ENCODE results near the gene RFTN1. TPM values are rescaled to one million over a fixed set of nuclear protein-coding genes. Genes with fewer than 3 reads are reported as not detected.

Gene RFTN1
- total and polyA plus RNA-seq, 10 of the 15 experiments (the other 5 are each of a cell fraction or from before 2014, with no cell fraction given), result 20.6 to 213 (median 147) TPM

GRCh38 chr3:16382845-16383244 lies 130.7 kb downstream of the RFTN1 start:
- FAIRE-seq, result peak; percentile 75
- RAD21 ChIA-PET (ENCODE audit: unreplicated experiment), result interaction anchor here (1.0 to 1.8 kb wide), 2 partner anchors 46 to 133 kb away, joined by 4 to 5 read pairs; no protein-coding TSS in a partner anchor
- CTCF ChIA-PET, result interaction anchor here (0.9 to 1.4 kb wide), 4 partner anchors 13 to 99 kb away, joined by 3 to 4 read pairs (median 3); no protein-coding TSS in a partner anchor
- TF ChIP-seq RAD21 (IDR thresholded peaks at IDR 0.05; ENCODE audit: insufficient read depth, low read depth, low read length), result 0 out of 2 replicates have a peak, but pooled peaks have one; percentile 5
- TF ChIP-seq, protein P1, sequence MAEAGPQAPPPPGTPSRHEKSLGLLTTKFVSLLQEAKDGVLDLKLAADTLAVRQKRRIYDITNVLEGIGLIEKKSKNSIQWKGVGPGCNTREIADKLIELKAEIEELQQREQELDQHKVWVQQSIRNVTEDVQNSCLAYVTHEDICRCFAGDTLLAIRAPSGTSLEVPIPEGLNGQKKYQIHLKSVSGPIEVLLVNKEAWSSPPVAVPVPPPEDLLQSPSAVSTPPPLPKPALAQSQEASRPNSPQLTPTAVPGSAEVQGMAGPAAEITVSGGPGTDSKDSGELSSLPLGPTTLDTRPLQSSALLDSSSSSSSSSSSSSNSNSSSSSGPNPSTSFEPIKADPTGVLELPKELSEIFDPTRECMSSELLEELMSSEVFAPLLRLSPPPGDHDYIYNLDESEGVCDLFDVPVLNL (IDR thresholded peaks at IDR 0.05; ENCODE audit: low read depth, low read length), result no peak
- TF ChIP-seq USF1 (IDR thresholded peaks at IDR 0.05; ENCODE audit: borderline replicate concordance, extremely low read length, insufficient read depth, low read depth, low read length), result no peak
- no peak for TF ChIP-seq ZBED1 (IDR thresholded peaks at IDR 0.05; ENCODE audit: borderline replicate concordance)
- peak; percentile 55 for TF ChIP-seq JUNB (IDR thresholded peaks at IDR 0.05)
- TF ChIP-seq CREB1 (IDR thresholded peaks at IDR 0.05; ENCODE audit: low read depth), result no peak
- TF ChIP-seq IKZF2 (IDR thresholded peaks at IDR 0.05), result 0 out of 4 replicates have a peak, but pooled peaks of 1 of the 2 experiments have one; percentile 19
- TF ChIP-seq IKZF1 (conservative IDR thresholded peaks at IDR 0.05), result 0 out of 2 replicates have a peak, but pooled peaks have one; percentile 28
- TF ChIP-seq EGR1 (IDR thresholded peaks at IDR 0.05; ENCODE audit: borderline replicate concordance in 1 of 2, low read depth in 2 of 2, low read length in 2 of 2), result peak in 1 of 2 experiments; percentile 68; a peak in 1 of 3 replicates
- TF ChIP-seq CBFB (IDR thresholded peaks at IDR 0.05; ENCODE audit: low read depth), result 0 out of 2 replicates have a peak, but pooled peaks have one; percentile 60
- TF ChIP-seq FOS (IDR thresholded peaks at IDR 0.05; ENCODE audit: borderline replicate concordance, extremely low read depth, insufficient read length), result no peak
- TF ChIP-seq FOXM1 (IDR thresholded peaks at IDR 0.05; ENCODE audit: low read depth, low read length), result 0 out of 2 replicates have a peak, but pooled peaks have one; percentile 21
- peak; percentile 24; the same call in 1 of the 2 replicates for TF ChIP-seq MTA3 (IDR thresholded peaks at IDR 0.05; ENCODE audit: borderline replicate concordance, low read length)
- TF ChIP-seq NFIC (IDR thresholded peaks at IDR 0.05; ENCODE audit: low read depth, low read length), result peak; percentile 54
- no peak for TF ChIP-seq POLR2AphosphoS2 (IDR thresholded peaks at IDR 0.05; ENCODE audit: low read depth, low read length)
- TF ChIP-seq, protein P2, sequence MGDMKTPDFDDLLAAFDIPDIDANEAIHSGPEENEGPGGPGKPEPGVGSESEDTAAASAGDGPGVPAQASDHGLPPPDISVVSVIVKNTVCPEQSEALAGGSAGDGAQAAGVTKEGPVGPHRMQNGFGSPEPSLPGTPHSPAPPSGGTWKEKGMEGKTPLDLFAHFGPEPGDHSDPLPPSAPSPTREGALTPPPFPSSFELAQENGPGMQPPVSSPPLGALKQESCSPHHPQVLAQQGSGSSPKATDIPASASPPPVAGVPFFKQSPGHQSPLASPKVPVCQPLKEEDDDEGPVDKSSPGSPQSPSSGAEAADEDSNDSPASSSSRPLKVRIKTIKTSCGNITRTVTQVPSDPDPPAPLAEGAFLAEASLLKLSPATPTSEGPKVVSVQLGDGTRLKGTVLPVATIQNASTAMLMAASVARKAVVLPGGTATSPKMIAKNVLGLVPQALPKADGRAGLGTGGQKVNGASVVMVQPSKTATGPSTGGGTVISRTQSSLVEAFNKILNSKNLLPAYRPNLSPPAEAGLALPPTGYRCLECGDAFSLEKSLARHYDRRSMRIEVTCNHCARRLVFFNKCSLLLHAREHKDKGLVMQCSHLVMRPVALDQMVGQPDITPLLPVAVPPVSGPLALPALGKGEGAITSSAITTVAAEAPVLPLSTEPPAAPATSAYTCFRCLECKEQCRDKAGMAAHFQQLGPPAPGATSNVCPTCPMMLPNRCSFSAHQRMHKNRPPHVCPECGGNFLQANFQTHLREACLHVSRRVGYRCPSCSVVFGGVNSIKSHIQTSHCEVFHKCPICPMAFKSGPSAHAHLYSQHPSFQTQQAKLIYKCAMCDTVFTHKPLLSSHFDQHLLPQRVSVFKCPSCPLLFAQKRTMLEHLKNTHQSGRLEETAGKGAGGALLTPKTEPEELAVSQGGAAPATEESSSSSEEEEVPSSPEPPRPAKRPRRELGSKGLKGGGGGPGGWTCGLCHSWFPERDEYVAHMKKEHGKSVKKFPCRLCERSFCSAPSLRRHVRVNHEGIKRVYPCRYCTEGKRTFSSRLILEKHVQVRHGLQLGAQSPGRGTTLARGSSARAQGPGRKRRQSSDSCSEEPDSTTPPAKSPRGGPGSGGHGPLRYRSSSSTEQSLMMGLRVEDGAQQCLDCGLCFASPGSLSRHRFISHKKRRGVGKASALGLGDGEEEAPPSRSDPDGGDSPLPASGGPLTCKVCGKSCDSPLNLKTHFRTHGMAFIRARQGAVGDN (IDR thresholded peaks at IDR 0.05), result 0 out of 2 replicates have a peak, but pooled peaks have one; percentile 68
- 0 out of 2 replicates have a peak, but pooled peaks have one; percentile 25 for TF ChIP-seq CHD2 (IDR thresholded peaks at IDR 0.05; ENCODE audit: borderline replicate concordance, low read depth, low read length)
- TF ChIP-seq STAT3 (IDR thresholded peaks at IDR 0.05; ENCODE audit: low read depth, low read length), result no peak
- peak; percentile 68 for TF ChIP-seq RUNX3 (IDR thresholded peaks at IDR 0.05; ENCODE audit: low read length)

More at GRCh38 chr3:16382845-16383244, 130.7 kb downstream of the RFTN1 start:
- Histone ChIP-seq H3K27ac (ENCODE audit: control insufficient read depth, insufficient read depth) (peak overlapping the region; percentile 78), H2AFZ (ENCODE audit: control insufficient read depth, low read depth, low read length) (no peak overlapping the region), H3K9me3 (replicated peaks; ENCODE audit: control insufficient read depth, insufficient read depth, low read length) (peaks cover 9% of the 10 kb centered on the region), H3K36me3 (ENCODE audit: control insufficient read depth in 2 of 2, insufficient read depth in 2 of 2, low read length in 1 of 2) (peaks cover 16 to 28% of the 10 kb centered on the region in 2 experiments), H3K9ac (ENCODE audit: control insufficient read depth, insufficient read depth, low read length) (peak overlapping the region; percentile 10; the same call in 1 of the 2 replicates), H4K20me1 (ENCODE audit: control insufficient read depth, insufficient read depth) (no peaks in the 10 kb centered on the region), H3K4me3 (no peak overlapping the region), H3K4me2 (ENCODE audit: control insufficient read depth, insufficient read depth) (no peak overlapping the region; the same call in 1 of the 2 replicates), H3K27me3 (replicated peaks in 1 of 2; ENCODE audit: control insufficient read depth in 2 of 2, insufficient read depth in 2 of 2, low read length in 1 of 2) (no peaks in the 10 kb centered on the region), H3K4me1 (ENCODE audit: control insufficient read depth, insufficient read depth, low read length) (peaks cover 78% of the 10 kb centered on the region), H3K79me2 (ENCODE audit: control insufficient read depth, insufficient read depth, low read length) (peaks cover 69% of the 10 kb centered on the region)
- POLR2A ChIA-PET, result interaction anchor here (0.7 to 1.2 kb wide), 3 partner anchors 9 to 33 kb away, joined by 3 to 4 read pairs (median 3); no protein-coding TSS in a partner anchor
- DNase-seq (ENCODE audit: low read depth, low spot score) (no peak), ATAC-seq (peak; percentile 44)
- WGBS (ENCODE audit: insufficient coverage, insufficient replicate concordance, low lambda C conversion rate, missing lambda C conversion rate), result 17% methylated on average over 5 of the region's 5 CpGs
- BruUV-seq (replicated peaks), result no TSS peak
- intact Hi-C loops (cut with micrococcal nuclease; ENCODE audit: unreplicated experiment) (no loop called here), in situ Hi-C loops (cut with MboI) (no loop called here)
- SMC1A ChIA-PET (ENCODE audit: uncharacterized antibody, unreplicated experiment), result interaction anchor here (0.8 to 5.0 kb wide), 10 partner anchors 8 to 167 kb away, joined by 3 to 23 read pairs (median 5); no protein-coding TSS in a partner anchor
